ENCODE results near the gene LIPC.

The LIPC gene

DNA sequence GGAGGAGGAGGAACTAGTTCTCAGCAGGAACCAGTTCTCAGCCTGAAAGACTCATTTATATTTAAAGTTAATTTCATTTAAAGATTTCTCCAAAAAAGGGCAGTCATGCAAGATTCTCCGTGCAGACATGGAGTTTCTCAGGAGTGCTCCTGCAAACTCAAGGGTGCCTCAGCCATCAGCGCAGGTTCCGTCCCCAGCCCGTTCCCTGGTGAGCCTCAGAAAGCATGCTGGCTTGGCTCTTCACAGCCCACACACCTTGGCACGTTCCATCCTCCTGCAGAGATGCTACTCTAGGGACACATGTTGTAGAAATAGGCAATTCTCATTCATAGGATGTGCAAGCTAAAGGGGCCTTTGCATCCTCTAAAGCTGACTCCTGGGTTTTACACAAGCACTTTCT is 123.0 kb downstream of the LIPC start:
- no peak for TF ChIP-seq EGR1 (IDR thresholded peaks at IDR 0.05)
- TF ChIP-seq FOXM1 (IDR thresholded peaks at IDR 0.05; ENCODE audit: borderline replicate concordance, low read depth): no peak
- TF ChIP-seq NFIC (IDR thresholded peaks at IDR 0.05): no peak
- no peak for TF ChIP-seq TAF1 (IDR thresholded peaks at IDR 0.05; ENCODE audit: low read depth)
- TF ChIP-seq RAD21 (IDR thresholded peaks at IDR 0.05; ENCODE audit: low read depth): no peak
- no peak for TF ChIP-seq MAX (IDR thresholded peaks at IDR 0.05)
- no peak for TF ChIP-seq TEAD4 (IDR thresholded peaks at IDR 0.05)
- no peak for TF ChIP-seq CEBPB (IDR thresholded peaks at IDR 0.05)
- no peak for TF ChIP-seq ZBTB7A (IDR thresholded peaks at IDR 0.05; ENCODE audit: low read depth)
- TF ChIP-seq, protein P1, sequence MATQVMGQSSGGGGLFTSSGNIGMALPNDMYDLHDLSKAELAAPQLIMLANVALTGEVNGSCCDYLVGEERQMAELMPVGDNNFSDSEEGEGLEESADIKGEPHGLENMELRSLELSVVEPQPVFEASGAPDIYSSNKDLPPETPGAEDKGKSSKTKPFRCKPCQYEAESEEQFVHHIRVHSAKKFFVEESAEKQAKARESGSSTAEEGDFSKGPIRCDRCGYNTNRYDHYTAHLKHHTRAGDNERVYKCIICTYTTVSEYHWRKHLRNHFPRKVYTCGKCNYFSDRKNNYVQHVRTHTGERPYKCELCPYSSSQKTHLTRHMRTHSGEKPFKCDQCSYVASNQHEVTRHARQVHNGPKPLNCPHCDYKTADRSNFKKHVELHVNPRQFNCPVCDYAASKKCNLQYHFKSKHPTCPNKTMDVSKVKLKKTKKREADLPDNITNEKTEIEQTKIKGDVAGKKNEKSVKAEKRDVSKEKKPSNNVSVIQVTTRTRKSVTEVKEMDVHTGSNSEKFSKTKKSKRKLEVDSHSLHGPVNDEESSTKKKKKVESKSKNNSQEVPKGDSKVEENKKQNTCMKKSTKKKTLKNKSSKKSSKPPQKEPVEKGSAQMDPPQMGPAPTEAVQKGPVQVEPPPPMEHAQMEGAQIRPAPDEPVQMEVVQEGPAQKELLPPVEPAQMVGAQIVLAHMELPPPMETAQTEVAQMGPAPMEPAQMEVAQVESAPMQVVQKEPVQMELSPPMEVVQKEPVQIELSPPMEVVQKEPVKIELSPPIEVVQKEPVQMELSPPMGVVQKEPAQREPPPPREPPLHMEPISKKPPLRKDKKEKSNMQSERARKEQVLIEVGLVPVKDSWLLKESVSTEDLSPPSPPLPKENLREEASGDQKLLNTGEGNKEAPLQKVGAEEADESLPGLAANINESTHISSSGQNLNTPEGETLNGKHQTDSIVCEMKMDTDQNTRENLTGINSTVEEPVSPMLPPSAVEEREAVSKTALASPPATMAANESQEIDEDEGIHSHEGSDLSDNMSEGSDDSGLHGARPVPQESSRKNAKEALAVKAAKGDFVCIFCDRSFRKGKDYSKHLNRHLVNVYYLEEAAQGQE (IDR thresholded peaks at IDR 0.05; ENCODE audit: low read depth): no peak
- no peak for TF ChIP-seq EP300 (IDR thresholded peaks at IDR 0.05; ENCODE audit: borderline replicate concordance)
- no peak for TF ChIP-seq YY1 (IDR thresholded peaks at IDR 0.05; ENCODE audit: low read depth)
- TF ChIP-seq, protein P2, sequence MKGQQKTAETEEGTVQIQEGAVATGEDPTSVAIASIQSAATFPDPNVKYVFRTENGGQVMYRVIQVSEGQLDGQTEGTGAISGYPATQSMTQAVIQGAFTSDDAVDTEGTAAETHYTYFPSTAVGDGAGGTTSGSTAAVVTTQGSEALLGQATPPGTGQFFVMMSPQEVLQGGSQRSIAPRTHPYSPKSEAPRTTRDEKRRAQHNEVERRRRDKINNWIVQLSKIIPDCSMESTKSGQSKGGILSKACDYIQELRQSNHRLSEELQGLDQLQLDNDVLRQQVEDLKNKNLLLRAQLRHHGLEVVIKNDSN (IDR thresholded peaks at IDR 0.05): no peak
- TF ChIP-seq TCF12 (IDR thresholded peaks at IDR 0.05; ENCODE audit: low read depth): no peak
- no peak for TF ChIP-seq CREB1 (IDR thresholded peaks at IDR 0.05; ENCODE audit: low read depth)

DNA sequence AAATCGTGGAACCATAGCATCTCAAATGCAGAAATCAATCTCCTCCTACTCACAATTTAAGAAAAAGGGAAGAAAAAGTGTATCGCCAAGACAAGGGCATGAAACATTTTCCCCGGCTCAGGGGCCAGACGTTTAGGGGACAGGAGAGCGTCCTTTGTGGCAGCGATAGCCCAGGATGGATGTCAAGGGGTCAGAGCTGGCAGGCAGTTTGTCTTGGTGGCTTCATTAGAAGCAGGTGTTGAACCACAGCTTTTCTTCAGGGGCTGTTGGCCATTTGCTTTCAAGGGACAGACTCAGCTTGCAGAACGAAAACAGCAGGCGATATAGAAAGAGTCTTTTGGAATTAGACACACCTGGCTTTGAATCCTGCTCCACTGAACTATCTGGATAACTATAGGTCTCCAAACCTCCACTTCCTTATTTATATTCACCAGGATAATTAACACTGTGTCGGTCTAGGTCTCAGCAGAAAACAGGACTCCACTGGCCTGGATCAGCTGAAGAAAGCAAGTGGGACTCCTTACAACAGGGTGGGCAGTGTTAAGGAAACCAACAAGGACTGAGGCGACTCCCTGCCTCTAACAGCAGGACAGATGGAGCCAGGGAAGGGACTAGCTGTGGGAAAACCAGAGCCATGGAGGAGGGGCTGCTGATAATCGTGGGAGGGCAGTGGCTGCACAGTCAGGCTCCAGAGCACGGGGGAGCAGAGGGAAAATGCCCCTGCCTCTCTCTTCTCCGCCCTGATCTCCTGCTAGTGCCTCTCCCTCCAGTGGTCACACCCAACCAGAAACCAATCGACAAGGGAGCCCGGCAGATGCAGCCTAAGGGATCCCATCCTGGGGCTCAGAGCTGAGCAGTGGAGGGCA is 123.6 kb downstream of the LIPC start:
- no peak for TF ChIP-seq TEAD4 (IDR thresholded peaks at IDR 0.05)
- no peak for TF ChIP-seq RAD21 (IDR thresholded peaks at IDR 0.05; ENCODE audit: low read depth)
- TF ChIP-seq, protein P1 (IDR thresholded peaks at IDR 0.05; ENCODE audit: low read depth): no peak
- no peak for TF ChIP-seq TCF12 (IDR thresholded peaks at IDR 0.05; ENCODE audit: low read depth)
- no peak for TF ChIP-seq FOXM1 (IDR thresholded peaks at IDR 0.05; ENCODE audit: borderline replicate concordance, low read depth)
- TF ChIP-seq ZBTB7A (IDR thresholded peaks at IDR 0.05; ENCODE audit: low read depth): no peak; the same call in 1 of the 2 replicates
- TF ChIP-seq, protein P2 (IDR thresholded peaks at IDR 0.05): no peak
- TF ChIP-seq CREB1 (IDR thresholded peaks at IDR 0.05; ENCODE audit: low read depth): no peak
- no peak for TF ChIP-seq EP300 (IDR thresholded peaks at IDR 0.05; ENCODE audit: borderline replicate concordance)
- TF ChIP-seq MAX (IDR thresholded peaks at IDR 0.05): no peak
- no peak for TF ChIP-seq NFIC (IDR thresholded peaks at IDR 0.05)
- no peak for TF ChIP-seq EGR1 (IDR thresholded peaks at IDR 0.05)
- no peak for TF ChIP-seq TAF1 (IDR thresholded peaks at IDR 0.05; ENCODE audit: low read depth)
- TF ChIP-seq CEBPB (IDR thresholded peaks at IDR 0.05): no peak
- no peak for TF ChIP-seq YY1 (IDR thresholded peaks at IDR 0.05; ENCODE audit: low read depth)

DNA sequence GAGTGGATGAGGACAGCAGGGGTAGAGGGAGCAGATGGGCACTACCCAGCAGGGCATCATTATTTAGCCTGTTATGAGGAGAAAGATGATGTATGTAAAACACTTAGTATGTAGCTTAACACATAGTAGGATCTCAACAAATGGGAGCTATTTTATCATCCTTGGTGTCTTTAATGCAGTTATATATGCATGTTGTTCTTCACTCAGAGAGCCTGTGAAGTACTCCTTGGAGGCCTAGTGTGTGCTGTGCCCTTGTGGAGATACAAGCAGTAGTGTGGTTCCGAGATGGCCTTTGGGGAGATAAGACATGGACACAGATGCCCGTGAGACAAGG is 124.2 kb downstream of the LIPC start:
- TF ChIP-seq EGR1 (IDR thresholded peaks at IDR 0.05) (no peak), TCF12 (IDR thresholded peaks at IDR 0.05; ENCODE audit: low read depth) (no peak), TAF1 (IDR thresholded peaks at IDR 0.05; ENCODE audit: low read depth) (no peak), ZBTB7A (IDR thresholded peaks at IDR 0.05; ENCODE audit: low read depth) (no peak), YY1 (IDR thresholded peaks at IDR 0.05; ENCODE audit: low read depth) (no peak), CEBPB (IDR thresholded peaks at IDR 0.05) (no peak), NFIC (IDR thresholded peaks at IDR 0.05) (no peak), RAD21 (IDR thresholded peaks at IDR 0.05; ENCODE audit: low read depth) (no peak), CREB1 (IDR thresholded peaks at IDR 0.05; ENCODE audit: low read depth) (no peak), TEAD4 (IDR thresholded peaks at IDR 0.05) (no peak), FOXM1 (IDR thresholded peaks at IDR 0.05; ENCODE audit: borderline replicate concordance, low read depth) (no peak), MAX (IDR thresholded peaks at IDR 0.05) (no peak)
- TF ChIP-seq, protein P2 (IDR thresholded peaks at IDR 0.05): no peak
- TF ChIP-seq, protein P1 (IDR thresholded peaks at IDR 0.05; ENCODE audit: low read depth): no peak
